KOPT-K1 (cell line): ENCODE results near the gene CFAP45.

Experiments
- H3K27ac ChIP-seq: fragments of 200-600 bp; sonication (generic); 2 replicates; pipeline ENCODE4 v1.5.1; 2016; ENCODE audit warnings: antibody characterized with exemption, mild to moderate bottlenecking, low read depth, low read length; ENCODE audit not compliant: poor library complexity, severe bottlenecking
- H3K36me3 ChIP-seq: fragments of 200-600 bp; sonication (generic); 2 replicates; pipeline ENCODE4 v1.5.1; 2017; ENCODE audit warnings: antibody characterized with exemption, mild to moderate bottlenecking, low read length, moderate library complexity; ENCODE audit not compliant: insufficient read depth
- H3K9me3 ChIP-seq: fragments of 200-600 bp; sonication (generic); 2 replicates; pipeline ENCODE4 v1.5.1; 2017; ENCODE audit warnings: antibody characterized with exemption, low read length, mild to moderate bottlenecking; ENCODE audit not compliant: insufficient read depth, poor library complexity, severe bottlenecking

The CFAP45 gene, protein sequence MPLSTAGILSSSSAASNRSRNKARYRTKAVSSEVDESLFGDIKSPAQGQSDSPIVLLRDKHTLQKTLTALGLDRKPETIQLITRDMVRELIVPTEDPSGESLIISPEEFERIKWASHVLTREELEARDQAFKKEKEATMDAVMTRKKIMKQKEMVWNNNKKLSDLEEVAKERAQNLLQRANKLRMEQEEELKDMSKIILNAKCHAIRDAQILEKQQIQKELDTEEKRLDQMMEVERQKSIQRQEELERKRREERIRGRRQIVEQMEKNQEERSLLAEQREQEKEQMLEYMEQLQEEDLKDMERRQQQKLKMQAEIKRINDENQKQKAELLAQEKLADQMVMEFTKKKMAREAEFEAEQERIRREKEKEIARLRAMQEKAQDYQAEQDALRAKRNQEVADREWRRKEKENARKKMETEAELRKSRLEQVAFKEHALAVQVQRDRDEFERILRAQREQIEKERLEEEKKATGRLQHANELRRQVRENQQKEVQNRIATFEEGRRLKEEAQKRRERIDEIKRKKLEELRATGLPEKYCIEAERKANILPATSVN

DNA sequence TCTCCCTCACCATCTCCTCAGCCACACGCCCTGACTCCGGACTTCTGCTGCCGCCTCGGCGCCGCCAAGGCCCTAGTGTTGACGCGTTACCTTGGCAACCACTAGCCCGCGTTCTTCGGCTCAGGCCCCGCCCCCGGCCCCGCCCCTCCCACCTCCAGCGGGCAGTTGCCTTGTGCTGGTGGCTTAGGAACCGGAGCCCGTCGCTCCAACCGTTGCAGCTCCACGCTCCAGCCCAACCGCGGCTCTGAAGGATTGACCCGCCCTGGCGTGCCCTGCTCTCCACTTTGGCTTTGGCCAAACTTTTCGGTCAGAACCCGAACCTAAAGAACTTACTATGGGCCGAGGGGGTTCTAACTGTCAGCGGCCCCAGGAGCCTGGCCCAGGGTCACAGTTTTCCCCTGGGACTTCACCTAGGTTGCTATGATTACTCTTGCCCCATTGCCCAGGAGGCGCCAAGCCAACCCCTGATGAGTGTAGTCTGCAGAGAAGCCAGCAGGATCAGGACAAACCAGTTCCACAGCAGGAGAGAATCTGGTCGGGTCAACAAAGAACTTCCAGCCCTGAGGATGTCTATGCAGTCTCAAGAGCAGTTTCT lies at the start of gene CFAP45:
Gene CFAP45 (minus strand): TSS at position 80 of the 595 bp plus-strand sequence. CDS start 67 bp downstream, at position 13.
- H3K9me3 ChIP-seq: no peaks in the 10 kb centered on the region
- H3K27ac ChIP-seq: no peak within 1 kb of the TSS
- no peaks in the 10 kb centered on the region for H3K36me3 ChIP-seq

DNA sequence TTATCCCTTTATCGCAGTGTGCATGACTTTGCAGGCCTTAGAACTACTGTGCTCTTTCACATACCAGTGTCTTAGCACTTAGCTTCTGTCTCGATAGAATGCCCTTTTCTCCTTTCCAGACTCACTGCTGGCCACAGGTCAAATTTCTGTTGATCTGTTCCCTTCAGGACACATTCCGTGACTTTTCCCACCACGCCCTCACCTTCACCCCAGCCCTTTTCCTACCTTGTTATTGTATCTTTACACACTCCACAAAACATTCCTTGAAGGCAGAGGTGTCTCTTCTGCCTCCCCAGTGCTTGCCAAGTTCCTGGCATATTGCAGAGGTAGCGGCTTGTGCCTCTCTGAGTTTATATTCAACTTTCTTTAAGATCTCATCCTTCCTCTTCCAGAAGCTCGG lies 49.2 kb upstream of the CFAP45 start:
- Histone ChIP-seq H3K36me3 (no peaks in the 10 kb centered on the region), H3K9me3 (no peaks in the 10 kb centered on the region), H3K27ac (no peak overlapping the region)

DNA sequence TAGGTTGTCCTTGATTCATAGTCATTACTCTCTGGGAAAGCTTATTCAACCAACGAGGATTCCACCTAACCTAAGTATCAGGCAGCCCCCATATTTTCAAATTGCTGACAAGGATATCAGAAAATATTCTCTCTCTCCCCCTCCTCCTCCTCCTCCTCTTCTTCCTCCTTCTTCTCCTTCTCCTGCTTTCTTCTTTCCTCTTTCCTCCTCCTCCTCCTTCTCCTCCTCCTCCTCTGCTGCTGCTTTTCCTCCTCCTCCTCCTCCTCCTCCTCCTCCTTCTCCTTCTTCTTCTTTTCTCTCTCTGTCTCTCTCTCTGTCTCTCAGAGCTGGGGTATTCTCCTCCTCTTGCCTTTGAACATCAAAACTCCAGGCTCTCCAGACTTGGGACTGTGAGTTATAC lies 48.0 kb upstream of the CFAP45 start:
- no peak overlapping the region for H3K27ac ChIP-seq
- H3K9me3 ChIP-seq: no peaks in the 10 kb centered on the region
- H3K36me3 ChIP-seq: no peaks in the 10 kb centered on the region

DNA sequence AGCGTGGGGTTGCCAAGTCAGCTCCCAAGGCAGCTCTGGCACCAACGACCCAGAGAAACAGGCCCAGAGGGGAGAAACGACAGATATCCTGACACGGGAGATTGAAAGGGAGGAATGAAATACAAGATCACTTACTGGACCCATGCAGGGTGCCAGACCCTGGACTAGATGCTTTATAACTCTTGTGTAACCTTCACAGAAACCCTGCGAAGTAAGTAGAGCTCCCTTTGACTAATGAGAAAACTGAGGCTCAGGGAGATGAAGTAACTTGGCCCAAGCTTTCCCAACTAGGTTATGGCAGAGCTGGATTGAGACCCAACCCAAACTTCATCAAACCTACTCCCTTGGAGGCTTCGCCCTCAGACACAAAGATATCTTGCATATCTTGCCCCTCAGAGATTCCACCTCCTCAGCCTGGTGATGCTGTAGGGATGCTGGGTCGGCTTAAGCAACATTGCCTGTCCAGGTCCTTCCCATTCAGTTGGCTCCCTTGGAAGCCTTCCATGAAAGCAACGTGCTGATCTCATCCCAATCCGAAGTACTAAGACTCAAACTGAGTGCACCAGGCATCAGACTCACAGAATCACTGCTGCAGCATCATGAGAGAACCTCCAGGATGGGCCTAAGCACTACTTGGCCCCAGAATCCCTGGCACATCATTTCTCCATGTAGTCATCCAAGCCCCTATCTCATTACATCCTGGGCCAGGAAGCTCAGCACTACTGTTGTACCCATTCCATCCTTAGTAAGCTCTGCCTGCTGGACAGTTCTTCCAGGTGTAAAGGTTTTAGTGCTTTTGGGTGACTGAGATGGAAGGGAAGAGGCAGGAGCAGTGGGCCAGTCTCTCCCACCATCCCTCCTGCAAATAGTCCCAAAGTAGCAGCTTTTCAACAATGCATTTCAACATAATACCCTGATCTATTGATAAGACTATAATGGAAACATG lies 46.5 kb upstream of the CFAP45 start:
- H3K27ac ChIP-seq: no peak overlapping the region
- H3K9me3 ChIP-seq: no peaks in the 10 kb centered on the region
- H3K36me3 ChIP-seq: no peaks in the 10 kb centered on the region

DNA sequence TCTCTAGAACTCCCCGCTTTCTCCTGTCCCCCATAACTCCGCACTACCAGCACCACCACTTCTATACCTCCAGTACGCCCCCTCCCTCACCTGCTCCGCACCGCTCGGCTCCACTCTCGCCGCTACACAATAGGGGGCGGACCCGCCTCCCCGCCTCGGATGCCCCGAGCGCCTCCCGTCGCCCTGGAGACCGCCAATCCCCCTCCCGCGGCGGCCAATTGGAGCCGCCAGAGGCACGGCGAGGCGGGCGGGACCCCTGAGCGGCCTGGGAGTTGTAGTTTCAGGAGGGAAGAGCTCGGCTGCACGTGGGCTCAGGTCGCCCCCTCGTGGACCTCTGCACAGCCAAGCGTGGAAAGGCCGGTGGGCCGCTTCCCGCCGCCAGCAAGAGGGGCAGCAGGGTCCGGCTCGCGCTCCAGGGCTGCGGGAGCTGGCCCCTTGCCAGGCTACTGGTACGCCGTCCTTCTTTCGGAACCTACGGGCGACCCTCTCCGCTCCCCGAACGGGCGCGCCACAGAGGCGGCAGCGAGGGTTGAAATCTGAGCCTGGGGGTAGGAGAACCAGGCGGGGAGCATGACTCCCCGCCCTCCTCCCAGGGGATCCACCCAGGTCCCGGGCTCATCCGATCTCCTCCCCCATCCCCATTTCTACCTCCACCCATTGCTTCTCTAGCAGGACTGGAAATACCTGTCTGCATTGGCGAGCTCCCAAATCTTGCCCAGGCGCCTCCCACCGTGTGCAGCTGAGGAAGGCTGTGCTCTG lies 45.7 kb upstream of the CFAP45 start, which contains the start of gene IGSF9:
Gene IGSF9 (minus strand): TSS at position 131 of the 759 bp plus-strand sequence. CDS start 2,159 bp downstream, outside the sequence.
- Histone ChIP-seq H3K27ac (no peak within 1 kb of the TSS), H3K9me3 (no peaks in the 10 kb centered on the region), H3K36me3 (no peaks in the 10 kb centered on the region)

DNA sequence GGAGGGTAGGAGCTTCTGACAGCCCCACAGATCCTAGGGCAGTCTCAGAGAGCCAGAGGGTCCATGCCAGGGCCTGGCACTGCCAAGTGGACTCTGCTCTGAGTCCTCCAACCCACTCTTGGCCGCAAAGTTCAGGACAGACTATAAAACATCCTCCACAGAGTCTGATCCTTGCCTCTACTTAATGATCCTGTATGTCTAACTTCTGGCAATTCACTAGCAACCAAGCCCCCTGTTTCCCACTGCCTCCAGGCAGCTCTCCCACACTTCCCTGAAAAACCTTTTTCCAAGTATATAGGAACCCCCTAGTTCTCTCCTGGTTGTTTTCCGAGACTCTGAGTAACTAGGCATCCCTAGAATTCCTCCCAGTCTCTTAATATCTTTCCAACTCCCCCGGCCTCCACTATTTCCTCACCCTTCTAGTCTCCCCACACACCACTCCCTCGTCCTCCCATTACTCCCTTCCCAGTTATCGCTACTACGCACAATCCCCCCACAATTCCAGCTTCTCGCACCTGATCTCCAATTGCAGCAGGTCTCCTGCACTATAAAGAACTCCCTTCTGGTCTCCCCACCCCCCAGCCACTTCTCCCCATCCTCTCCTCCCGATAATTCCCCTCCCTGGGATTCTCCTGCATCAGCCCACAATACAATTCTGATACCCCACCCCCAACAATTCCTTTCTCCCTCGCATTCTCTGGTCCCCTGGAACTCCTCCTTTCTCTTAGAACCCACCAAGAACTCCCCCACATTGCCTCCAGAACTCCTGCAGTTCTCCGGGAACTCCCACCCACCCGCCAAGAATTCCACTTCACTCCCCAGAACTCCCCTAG lies 44.9 kb upstream of the CFAP45 start:
- Histone ChIP-seq H3K27ac (no peak overlapping the region), H3K36me3 (no peaks in the 10 kb centered on the region), H3K9me3 (no peaks in the 10 kb centered on the region)

DNA sequence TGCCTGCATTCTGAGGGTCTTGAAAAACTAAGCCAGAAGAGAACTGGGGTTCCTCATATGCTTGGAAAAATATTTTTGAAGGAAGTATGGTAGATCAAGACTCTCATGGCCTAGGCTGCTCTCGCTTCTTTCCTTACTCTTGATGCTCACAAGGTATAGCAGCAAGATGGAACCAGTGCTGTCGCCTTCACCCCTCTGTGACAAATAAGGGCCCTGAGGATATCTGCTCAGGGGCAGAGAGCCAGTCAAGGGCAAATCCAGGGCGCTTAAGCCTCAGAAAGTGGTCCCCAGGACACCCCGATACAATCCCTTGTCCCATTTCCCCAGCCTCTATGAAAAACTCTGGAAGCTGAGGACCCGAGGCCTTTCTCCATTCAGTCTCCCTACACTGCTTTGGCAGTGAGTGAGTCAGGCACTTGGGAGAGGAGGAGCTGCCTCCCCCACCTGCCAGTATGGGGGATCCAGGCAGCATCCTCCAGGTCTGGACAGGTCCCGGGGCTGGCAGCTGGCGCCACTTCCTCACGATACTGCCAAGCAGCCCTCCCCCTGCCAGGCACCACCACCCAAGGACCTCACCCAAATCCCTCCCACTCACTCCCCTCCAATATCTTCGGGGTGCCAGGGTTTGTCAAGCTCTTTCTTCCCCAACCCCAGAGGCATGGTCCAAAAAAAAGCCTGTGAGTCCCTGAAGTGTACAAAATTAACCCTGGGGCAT lies 44.1 kb upstream of the CFAP45 start:
- Histone ChIP-seq H3K36me3 (no peaks in the 10 kb centered on the region), H3K27ac (no peak overlapping the region), H3K9me3 (no peaks in the 10 kb centered on the region)

DNA sequence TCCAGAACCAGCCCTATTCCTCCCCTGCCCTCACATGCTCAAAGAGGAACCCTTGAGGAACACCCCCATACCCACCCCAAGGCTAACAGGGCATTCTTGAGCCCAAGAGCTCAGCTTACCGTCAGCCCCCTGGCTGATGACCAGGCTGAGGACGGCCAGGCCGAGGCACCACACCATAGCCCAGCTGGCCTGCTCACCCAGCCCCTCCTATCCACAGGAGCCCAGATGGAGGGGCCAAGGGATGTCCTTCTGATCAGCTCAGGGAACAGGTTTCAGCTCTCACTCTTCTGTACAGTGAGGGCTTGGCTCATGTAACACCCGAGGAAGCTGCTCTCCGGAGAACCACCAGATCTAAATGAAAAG lies 43.3 kb upstream of the CFAP45 start:
- Histone ChIP-seq H3K9me3 (no peaks in the 10 kb centered on the region), H3K36me3 (no peaks in the 10 kb centered on the region), H3K27ac (no peak overlapping the region)

DNA sequence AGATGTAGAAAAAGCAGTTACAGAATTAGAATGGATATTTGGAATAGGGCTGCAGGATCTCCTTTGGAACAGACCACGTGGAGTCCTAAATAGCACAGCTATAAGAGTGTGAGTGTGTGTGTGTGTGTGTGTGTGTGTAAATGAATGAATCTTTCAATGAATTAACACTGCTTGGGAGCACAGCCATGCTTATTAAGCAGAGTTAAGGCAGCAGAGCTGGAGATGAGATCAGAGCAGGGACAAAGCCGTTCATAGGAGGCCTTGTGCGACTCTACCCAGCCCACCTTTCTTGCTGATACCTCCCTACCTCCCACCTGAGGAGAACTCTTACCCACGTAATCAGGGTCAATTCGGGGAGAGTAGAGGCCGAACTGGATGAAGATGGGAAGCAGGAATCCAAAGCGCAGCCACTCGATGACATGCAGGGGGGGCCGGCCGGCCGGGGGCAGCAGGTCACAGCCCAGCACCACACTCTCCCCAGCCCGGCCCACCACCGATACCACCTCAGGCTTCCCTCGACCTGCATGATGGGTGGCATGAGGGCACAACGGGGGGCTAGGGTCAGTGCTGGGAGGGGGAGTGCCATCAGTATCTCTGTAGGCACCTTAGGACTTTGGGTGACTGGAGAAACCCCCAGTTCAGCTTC lies 42.8 kb upstream of the CFAP45 start:
- Histone ChIP-seq H3K27ac (no peak overlapping the region), H3K36me3 (no peaks in the 10 kb centered on the region), H3K9me3 (no peaks in the 10 kb centered on the region)

DNA sequence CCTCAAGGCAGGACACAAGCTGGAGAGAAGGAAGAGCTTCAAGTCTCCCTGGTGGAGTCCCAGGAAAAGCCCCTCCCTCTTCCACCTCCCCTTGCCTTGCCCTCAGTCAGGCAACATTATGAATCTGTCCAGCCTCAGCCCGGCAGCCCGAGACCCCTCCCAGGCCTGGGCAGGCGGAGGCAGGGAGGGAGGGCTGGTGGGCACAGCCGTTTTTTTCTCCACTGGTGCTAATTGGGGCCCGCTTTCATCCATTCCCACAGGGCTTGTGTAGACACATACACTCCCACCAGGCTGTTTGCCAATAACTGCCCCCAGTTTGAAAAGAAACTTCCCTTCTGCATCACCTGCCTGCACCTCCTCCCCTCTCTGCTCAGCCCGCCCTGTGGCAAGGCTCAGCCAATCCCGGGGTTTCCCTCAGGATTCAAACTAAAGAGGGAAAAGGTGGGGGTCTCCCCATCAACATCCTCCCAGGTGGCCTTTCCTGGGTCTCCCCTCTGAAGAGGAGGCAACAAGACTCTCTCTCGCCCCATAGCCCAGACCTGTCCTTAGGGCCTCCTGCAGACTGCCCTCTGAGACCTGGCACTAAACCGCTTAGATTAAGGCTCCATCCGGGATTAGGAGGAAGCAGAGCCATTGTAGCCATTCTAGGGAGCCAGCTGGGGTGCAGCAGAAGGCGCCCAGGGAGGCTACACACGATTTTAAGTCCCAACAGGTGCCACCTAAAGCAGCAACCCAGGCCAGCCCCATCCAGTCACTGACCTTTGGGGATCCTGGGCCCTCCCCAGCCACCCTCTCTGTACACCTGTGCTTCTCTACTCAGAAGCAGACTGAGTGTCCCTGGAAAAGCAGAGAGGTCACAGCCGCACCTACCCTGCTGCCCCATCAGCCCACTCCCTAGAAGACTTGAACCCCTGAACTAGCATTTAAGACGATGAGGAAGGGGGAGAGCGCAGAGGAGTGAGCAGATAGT lies 41.9 kb upstream of the CFAP45 start:
- H3K27ac ChIP-seq: no peak overlapping the region
- H3K9me3 ChIP-seq: no peaks in the 10 kb centered on the region
- no peaks in the 10 kb centered on the region for H3K36me3 ChIP-seq

DNA sequence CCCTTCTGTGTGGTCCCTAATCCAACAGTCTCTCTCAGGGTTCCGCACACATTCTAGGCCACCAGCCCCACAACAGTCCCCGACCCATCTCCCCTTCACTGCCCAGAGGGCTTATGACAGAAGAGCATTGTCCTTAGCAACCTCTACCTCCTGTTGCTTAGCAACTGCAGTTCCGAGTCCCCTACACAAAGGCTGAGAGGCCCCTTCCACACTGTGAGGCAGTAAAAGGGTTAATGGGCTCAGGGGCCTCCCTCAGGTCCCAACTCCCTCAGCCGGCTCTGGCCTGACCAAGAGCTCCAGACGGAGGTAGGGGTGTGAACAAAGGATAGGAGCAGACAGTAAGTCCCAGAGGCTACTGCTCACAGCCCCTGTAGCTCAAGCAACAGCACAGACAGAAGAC lies 41.2 kb upstream of the CFAP45 start:
- H3K9me3 ChIP-seq: no peaks in the 10 kb centered on the region
- no peak overlapping the region for H3K27ac ChIP-seq
- H3K36me3 ChIP-seq: no peaks in the 10 kb centered on the region

DNA sequence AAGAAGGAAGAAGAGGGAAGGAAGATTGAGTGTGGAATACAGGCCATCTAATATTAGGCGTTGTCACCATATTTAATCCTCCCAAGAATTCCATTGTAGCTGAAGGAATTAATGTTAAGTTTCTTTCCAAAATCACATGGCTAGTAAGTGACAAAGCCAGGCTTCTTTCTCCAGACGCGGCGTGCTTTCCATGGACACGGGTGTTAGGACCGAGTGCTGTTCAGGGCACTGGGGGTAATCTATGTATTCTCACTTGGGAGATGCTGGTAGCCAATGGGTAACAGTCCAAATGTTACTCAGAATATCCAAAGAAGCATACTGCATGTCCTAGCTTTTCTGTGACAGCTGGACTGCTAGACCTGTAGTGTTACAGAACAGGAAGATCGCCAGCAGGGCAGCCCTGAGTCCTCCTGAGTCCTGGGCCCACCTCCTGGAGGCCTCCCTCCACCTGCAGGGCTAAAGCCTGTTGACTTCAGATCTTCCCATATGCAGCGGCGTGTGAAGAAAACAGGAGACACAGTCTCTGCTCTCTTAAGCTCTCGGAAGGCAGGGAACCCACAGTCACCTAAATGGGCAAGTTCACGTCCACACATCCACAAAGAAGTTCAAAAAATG lies 40.1 kb upstream of the CFAP45 start:
- H3K36me3 ChIP-seq: no peaks in the 10 kb centered on the region
- no peaks in the 10 kb centered on the region for H3K9me3 ChIP-seq
- no peak overlapping the region for H3K27ac ChIP-seq
